ENCODE measurements around the gene PARM1.

PARM1 gene

GRCh38 chr4:75004755-75005668 lies 72.1 kb downstream of the PARM1 start:
- H2AFZ ChIP-seq (ENCODE audit: low read depth, low read length, severe bottlenecking): no peak overlapping the region
- H3K9me2 ChIP-seq (replicated peaks; ENCODE audit: insufficient read depth, low read length): no peaks in the 10 kb centered on the region
- H3K9ac ChIP-seq (ENCODE audit: low read length): no peak overlapping the region
- no peak overlapping the region for H3K4me2 ChIP-seq (ENCODE audit: low read depth, low read length, poor library complexity, severe bottlenecking)
- H3K9me3 ChIP-seq (ENCODE audit: insufficient read depth, low read length): no peaks in the 10 kb centered on the region
- H3K27me3 ChIP-seq (ENCODE audit: low read length): no peaks in the 10 kb centered on the region
- no peaks in the 10 kb centered on the region for H3F3A ChIP-seq (ENCODE audit: insufficient read depth)
- H3K27ac ChIP-seq (ENCODE audit: low read depth, low read length): no peak overlapping the region
- TF ChIP-seq, protein P1, sequence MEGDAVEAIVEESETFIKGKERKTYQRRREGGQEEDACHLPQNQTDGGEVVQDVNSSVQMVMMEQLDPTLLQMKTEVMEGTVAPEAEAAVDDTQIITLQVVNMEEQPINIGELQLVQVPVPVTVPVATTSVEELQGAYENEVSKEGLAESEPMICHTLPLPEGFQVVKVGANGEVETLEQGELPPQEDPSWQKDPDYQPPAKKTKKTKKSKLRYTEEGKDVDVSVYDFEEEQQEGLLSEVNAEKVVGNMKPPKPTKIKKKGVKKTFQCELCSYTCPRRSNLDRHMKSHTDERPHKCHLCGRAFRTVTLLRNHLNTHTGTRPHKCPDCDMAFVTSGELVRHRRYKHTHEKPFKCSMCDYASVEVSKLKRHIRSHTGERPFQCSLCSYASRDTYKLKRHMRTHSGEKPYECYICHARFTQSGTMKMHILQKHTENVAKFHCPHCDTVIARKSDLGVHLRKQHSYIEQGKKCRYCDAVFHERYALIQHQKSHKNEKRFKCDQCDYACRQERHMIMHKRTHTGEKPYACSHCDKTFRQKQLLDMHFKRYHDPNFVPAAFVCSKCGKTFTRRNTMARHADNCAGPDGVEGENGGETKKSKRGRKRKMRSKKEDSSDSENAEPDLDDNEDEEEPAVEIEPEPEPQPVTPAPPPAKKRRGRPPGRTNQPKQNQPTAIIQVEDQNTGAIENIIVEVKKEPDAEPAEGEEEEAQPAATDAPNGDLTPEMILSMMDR (IDR thresholded peaks at IDR 0.05; ENCODE audit: insufficient read depth, low read length, poor library complexity, severe bottlenecking): no peak
- no peak for TF ChIP-seq EZH2phosphoT487 (conservative IDR thresholded peaks at IDR 0.05; ENCODE audit: low read length)
- H3K4me3 ChIP-seq (ENCODE audit: insufficient read depth, low read length, poor library complexity, severe bottlenecking): no peak overlapping the region
- H3K79me2 ChIP-seq (ENCODE audit: insufficient read depth, low read length): peaks cover 17% of the 10 kb centered on the region; the same call in 1 of the 2 replicates
- no peaks in the 10 kb centered on the region for H3K36me3 ChIP-seq (ENCODE audit: low read length)
- no peaks in the 10 kb centered on the region for H4K20me1 ChIP-seq (ENCODE audit: low read depth, low read length)

DNA sequence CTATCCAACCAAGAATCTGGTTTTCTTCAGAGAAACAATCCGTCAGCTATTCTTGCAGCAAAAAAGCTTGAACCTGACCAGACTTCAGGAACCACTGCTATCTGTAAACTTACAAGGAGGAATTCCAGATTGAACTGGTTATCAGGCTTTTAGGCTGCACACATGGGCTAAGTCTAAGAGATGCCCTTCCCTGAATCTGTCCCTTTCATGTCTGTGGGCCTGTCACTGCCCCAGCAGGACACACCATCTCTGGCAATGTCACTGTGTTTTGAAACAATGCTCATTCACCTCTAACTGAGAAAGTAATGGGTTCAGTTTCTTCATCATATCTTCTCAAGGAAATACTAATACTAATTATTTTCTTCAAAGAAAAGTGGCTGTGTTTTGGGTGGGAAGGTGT lies 72.8 kb downstream of the PARM1 start:
- TF ChIP-seq, protein P1 (IDR thresholded peaks at IDR 0.05; ENCODE audit: insufficient read depth, low read length, poor library complexity, severe bottlenecking): no peak
- TF ChIP-seq EZH2phosphoT487 (conservative IDR thresholded peaks at IDR 0.05; ENCODE audit: low read length): no peak
- H3K9ac ChIP-seq (ENCODE audit: low read length): no peak overlapping the region
- no peaks in the 10 kb centered on the region for H3K36me3 ChIP-seq (ENCODE audit: low read length)
- peaks cover 12% of the 10 kb centered on the region; the same call in 1 of the 2 replicates for H3K79me2 ChIP-seq (ENCODE audit: insufficient read depth, low read length)
- H3K27me3 ChIP-seq (ENCODE audit: low read length): no peaks in the 10 kb centered on the region
- H3K9me2 ChIP-seq (replicated peaks; ENCODE audit: insufficient read depth, low read length): no peaks in the 10 kb centered on the region
- H3K27ac ChIP-seq (ENCODE audit: low read depth, low read length): no peak overlapping the region
- no peak overlapping the region for H3K4me3 ChIP-seq (ENCODE audit: insufficient read depth, low read length, poor library complexity, severe bottlenecking)
- H3F3A ChIP-seq (ENCODE audit: insufficient read depth): no peaks in the 10 kb centered on the region
- H2AFZ ChIP-seq (ENCODE audit: low read depth, low read length, severe bottlenecking): no peak overlapping the region
- H4K20me1 ChIP-seq (ENCODE audit: low read depth, low read length): no peaks in the 10 kb centered on the region
- no peaks in the 10 kb centered on the region for H3K9me3 ChIP-seq (ENCODE audit: insufficient read depth, low read length)
- no peak overlapping the region for H3K4me2 ChIP-seq (ENCODE audit: low read depth, low read length, poor library complexity, severe bottlenecking)

DNA sequence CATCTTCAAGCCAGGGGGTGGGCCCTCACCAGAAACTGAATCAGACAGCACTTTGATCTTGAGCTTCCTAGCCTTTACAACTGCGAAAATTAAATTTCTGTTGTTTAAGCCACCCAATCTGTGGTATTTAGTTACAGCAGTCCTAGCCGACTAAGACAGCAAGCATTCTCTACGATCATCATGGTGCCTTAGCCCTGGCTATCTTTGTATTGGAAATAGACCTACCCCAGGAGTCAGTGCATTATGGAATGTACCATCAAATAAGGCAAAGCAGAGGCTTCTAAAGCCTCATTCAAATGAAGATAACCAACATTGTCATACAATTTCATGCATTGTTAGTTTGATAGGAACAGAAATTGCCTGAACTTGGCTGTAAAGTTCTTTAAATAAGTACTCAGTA lies 75.0 kb downstream of the PARM1 start:
- Histone ChIP-seq H3K4me2 (ENCODE audit: low read depth, low read length, poor library complexity, severe bottlenecking) (no peak overlapping the region), H3K4me3 (ENCODE audit: insufficient read depth, low read length, poor library complexity, severe bottlenecking) (no peak overlapping the region), H3K27ac (ENCODE audit: low read depth, low read length) (no peak overlapping the region)

More for the DNA sequence above, 75.0 kb downstream of the PARM1 start:
- H2AFZ ChIP-seq (ENCODE audit: low read depth, low read length, severe bottlenecking): no peak overlapping the region
- H3K9me2 ChIP-seq (replicated peaks; ENCODE audit: insufficient read depth, low read length): no peaks in the 10 kb centered on the region
- H3K36me3 ChIP-seq (ENCODE audit: low read length): no peaks in the 10 kb centered on the region
- no peaks in the 10 kb centered on the region for H3F3A ChIP-seq (ENCODE audit: insufficient read depth)
- H3K79me2 ChIP-seq (ENCODE audit: insufficient read depth, low read length): peaks cover 12% of the 10 kb centered on the region; the same call in 1 of the 2 replicates
- no peaks in the 10 kb centered on the region for H4K20me1 ChIP-seq (ENCODE audit: low read depth, low read length)
- H3K9me3 ChIP-seq (ENCODE audit: insufficient read depth, low read length): no peaks in the 10 kb centered on the region
- H3K9ac ChIP-seq (ENCODE audit: low read length): no peak overlapping the region
- no peak for TF ChIP-seq EZH2phosphoT487 (conservative IDR thresholded peaks at IDR 0.05; ENCODE audit: low read length)
- TF ChIP-seq, protein P1 (IDR thresholded peaks at IDR 0.05; ENCODE audit: insufficient read depth, low read length, poor library complexity, severe bottlenecking): no peak
- no peaks in the 10 kb centered on the region for H3K27me3 ChIP-seq (ENCODE audit: low read length)

All from SU-DHL-6 (cell line).